Tibial nerve (tissue), 4 donors: Measurements from ENCODE around the gene TLK1.

ENCODE experiments used
- CTCF ChIP-seq, 5 experiments: fragments of 200-600 bp in 3 of 5; fragments of 450-650 bp in 2 of 5; sonication (generic) in 3 of 5; IDR thresholded peaks; one replicate each; pipeline ENCODE4 v1.5.1; 2016 to 2019; ENCODE audit warnings: antibody characterized with exemption in 5 of 5, mild to moderate bottlenecking in 3 of 5, moderate library complexity in 2 of 5
- EP300 ChIP-seq, 2 donors: sonication (generic); formaldehyde crosslinking; IDR thresholded peaks; one replicate each; pipeline ENCODE4 v1.6.1; 2017; ENCODE audit warnings: antibody characterized with exemption in 2 of 2, mild to moderate bottlenecking in 1 of 2
- POLR2A ChIP-seq, 2 donors: fragments of 450-650 bp; IDR thresholded peaks; one replicate each; pipeline ENCODE4 v1.6.1; 2017; ENCODE audit warnings: antibody characterized with exemption in 2 of 2, mild to moderate bottlenecking in 2 of 2, moderate library complexity in 2 of 2

GRCh38 chr2:171185941-171186340, 25.2 kb upstream of the TLK1 start:
- TF ChIP-seq EP300 (IDR thresholded peaks at IDR 0.05) (no peak), CTCF (IDR thresholded peaks at IDR 0.05) (no peak), POLR2A (IDR thresholded peaks at IDR 0.05) (no peak)
